GM12878 (cell line): ENCODE data around the gene CALY. TPM values are rescaled to one million over a fixed set of nuclear protein-coding genes. Genes with fewer than 3 reads are reported as not detected.

Experiments used
- ATAC-seq: fragments of 200-7000 bp; cut with Tn5 transposase; 3 replicates; pipeline ENCODE4 v1.9.1; 2020; ENCODE audit warnings: mild to moderate bottlenecking, moderate library complexity
- BruUV-seq: library from RNA; stranded (reverse); fragments of 400-500 nt; replicated peaks from 2 replicates; lab custom pipeline; 2021; lab: Mats Ljungman, UMichigan
- CTCF ChIA-PET: fragments of 300-600 bp; sonication (Branson Sonifier 250); formaldehyde crosslinking; extraction: SDS; loops from one replicate; lab custom pipeline; 2021; ENCODE audit warnings: inconsistent platforms; lab: Yijun Ruan, JAX
- POLR2A ChIA-PET: fragments of 350-600 bp; formaldehyde crosslinking; extraction: SDS; loops from one replicate; lab custom pipeline; 2021; ENCODE audit warnings: inconsistent platforms; lab: Charles Lee
- RAD21 ChIA-PET: fragments of 300-600 bp; sonication (Branson Sonifier 250); formaldehyde crosslinking; loops from one replicate; lab custom pipeline; 2023; ENCODE audit warnings: antibody characterized with exemption; ENCODE audit not compliant: unreplicated experiment; lab: Charles Lee
- SMC1A ChIA-PET: fragments of 300-600 bp; sonication (Branson Sonifier 250); formaldehyde crosslinking; loops from one replicate; lab custom pipeline; 2023; ENCODE audit not compliant: unreplicated experiment, uncharacterized antibody; lab: Charles Lee
- DNase-seq: peaks from one replicate; pipeline ENCODE4 v3.0.0-alpha.2; 2011; ENCODE audit warnings: low read depth, low spot score
- FAIRE-seq: peaks from 3 replicates; lab custom pipeline; 2011; peaks lifted over from hg19 to GRCh38; lab: Jason Lieb, UNC
- H2AFZ ChIP-seq: 2 replicates; pipeline ENCODE4 v1.6.0; 2011; ENCODE audit warnings: low read depth, low read length, control low read depth; ENCODE audit not compliant: control insufficient read depth
- H3K27ac ChIP-seq: 2 replicates; pipeline ENCODE4 v1.5.1; 2011; ENCODE audit warnings: control low read depth; ENCODE audit not compliant: control insufficient read depth, insufficient read depth
- H3K27me3 ChIP-seq, 2 experiments: replicated peaks in 1 of 2; 2 replicates each; pipeline versions ENCODE4 v1.6.0 to v1.6.1; 2011; ENCODE audit warnings: low read length in 1 of 2; ENCODE audit not compliant: control insufficient read depth in 2 of 2, insufficient read depth in 2 of 2
- H3K36me3 ChIP-seq, 2 experiments: 2 replicates each; pipeline ENCODE4 v1.5.1; 2011; ENCODE audit warnings: low read length in 1 of 2; ENCODE audit not compliant: control insufficient read depth in 2 of 2, insufficient read depth in 2 of 2
- H3K4me1 ChIP-seq: 2 replicates; pipeline ENCODE4 v1.6.1; 2011; ENCODE audit warnings: mild to moderate bottlenecking, low read length, moderate library complexity, mixed read lengths; ENCODE audit not compliant: control insufficient read depth, insufficient read depth
- H3K4me2 ChIP-seq: 2 replicates; pipeline ENCODE4 v1.6.0; 2011; ENCODE audit warnings: control low read depth; ENCODE audit not compliant: control insufficient read depth, insufficient read depth
- H3K4me3 ChIP-seq: fragments of 200-600 bp; sonication (generic); 2 replicates; pipeline ENCODE4 v1.5.1; 2016
- H3K79me2 ChIP-seq: 2 replicates; pipeline ENCODE4 v1.6.0; 2011; ENCODE audit warnings: low read length; ENCODE audit not compliant: control insufficient read depth, insufficient read depth
- H3K9ac ChIP-seq: 2 replicates; pipeline ENCODE4 v1.8.0; 2011; ENCODE audit warnings: low read length, control low read depth, mixed read lengths; ENCODE audit not compliant: control insufficient read depth, insufficient read depth
- H3K9me3 ChIP-seq: replicated peaks from 3 replicates; pipeline ENCODE4 v1.5.1; 2011; ENCODE audit warnings: mild to moderate bottlenecking, low read length; ENCODE audit not compliant: control insufficient read depth, insufficient read depth
- H4K20me1 ChIP-seq: 2 replicates; pipeline ENCODE4 v1.6.0; 2011; ENCODE audit not compliant: control insufficient read depth, insufficient read depth
- BCL11A ChIP-seq: IDR thresholded peaks from 2 replicates; pipeline ENCODE4 v1.6.1; 2011; ENCODE audit warnings: low read depth, low read length
- BMI1 ChIP-seq: fragments of 450-650 bp; IDR thresholded peaks from 2 replicates; pipeline ENCODE4 v1.6.1; 2016; ENCODE audit warnings: mild to moderate bottlenecking, moderate library complexity, borderline replicate concordance
- IRF4 ChIP-seq: IDR thresholded peaks from 2 replicates; pipeline ENCODE4 v1.6.1; 2011; ENCODE audit warnings: low read depth, low read length
- JUNB ChIP-seq: IDR thresholded peaks from 2 replicates; pipeline ENCODE4 v1.6.1; 2016; ENCODE audit warnings: antibody characterized with exemption, mild to moderate bottlenecking
- POU2F2 ChIP-seq: IDR thresholded peaks from 3 replicates; pipeline ENCODE4 v1.6.1; 2011; ENCODE audit warnings: low read depth, mild to moderate bottlenecking, low read length, borderline replicate concordance
- RUNX3 ChIP-seq: IDR thresholded peaks from 2 replicates; pipeline ENCODE4 v1.6.1; 2012; ENCODE audit warnings: low read length, inconsistent platforms
- SMARCA5 ChIP-seq: fragments of 450-650 bp; IDR thresholded peaks from 2 replicates; pipeline ENCODE4 v1.6.1; 2017; ENCODE audit warnings: mild to moderate bottlenecking
- ZNF274 ChIP-seq: IDR thresholded peaks from one replicate; pipeline ENCODE4 v1.8.0; 2011; ENCODE audit not compliant: insufficient read length, insufficient read depth
- ZNF622 ChIP-seq: fragments of 450-650 bp; IDR thresholded peaks from 2 replicates; pipeline ENCODE4 v1.6.1; 2017; ENCODE audit warnings: mild to moderate bottlenecking, inconsistent platforms
- WGBS: methylation state at CpG from one replicate; pipeline ENCODE4 v1.1.6; 2016; ENCODE audit warnings: low lambda C conversion rate; ENCODE audit not compliant: insufficient replicate concordance, insufficient coverage; ENCODE audit errors: missing lambda C conversion rate; 5-methylcytosine and 5-hydroxymethylcytosine counted together
- in situ Hi-C: fragments of 300-500 bp; cut with MboI; formaldehyde crosslinking; loops from 9 replicates; pipeline ENCODE4 v1.14.3; 2018; ENCODE audit warnings: mixed read lengths
- intact Hi-C: fragments of 100-400 bp; cut with micrococcal nuclease; formaldehyde crosslinking; loops from one replicate; pipeline ENCODE4 v1.14.2; 2022; ENCODE audit not compliant: unreplicated experiment
- polyA plus RNA-seq, 11 experiments: library from polyadenylated mRNA; depleted of rRNA in 4 of 11; unstranded in 6 of 11; stranded (reverse) in 5 of 11; fragments of >200 nt; fragmentation: Nextera tagmentation in 4 of 11; fragmentation: Illumina TruSeq in 1 of 11; extraction: Ambion mirVana in 4 of 11; extraction: Trizol in 1 of 11; gene quantifications; 1 replicate in 1 of 11; 2 replicates in 10 of 11; pipeline versions ENCODE4 v1.2.1 to v1.2.3, GENCODE V29; 2011 to 2016; ENCODE audit warnings: inconsistent platforms in 2 of 11, missing spikeins in 2 of 11, low read depth in 1 of 11
- total RNA-seq, 4 experiments: library from RNA; depleted of rRNA in 3 of 4; stranded (reverse); fragments of >200 nt in 3 of 4; fragmentation: Illumina TruSeq in 1 of 4; extraction: Trizol in 1 of 4; gene quantifications; 2 replicates each; pipeline versions ENCODE4 v1.2.1 to v1.2.3, GENCODE V29; 2013 to 2021
- TF ChIP-seq, protein P1 (sequence below): fragments of 450-650 bp; IDR thresholded peaks from 2 replicates; pipeline ENCODE4 v1.6.1; 2017; ENCODE audit warnings: mild to moderate bottlenecking, moderate library complexity
- TF ChIP-seq, protein P2 (sequence below): fragments of 450-650 bp; IDR thresholded peaks from 2 replicates; pipeline ENCODE4 v1.6.1; 2016; ENCODE audit warnings: mild to moderate bottlenecking
- TF ChIP-seq, protein P3 (sequence below): IDR thresholded peaks from 2 replicates; pipeline ENCODE4 v1.6.1; 2012; ENCODE audit warnings: low read depth, low read length, improper control_type of control experiment
- TF ChIP-seq, protein P4 (sequence below): fragments of 450-650 bp; IDR thresholded peaks from 2 replicates; pipeline ENCODE4 v1.6.1; 2017; ENCODE audit warnings: mild to moderate bottlenecking, moderate library complexity

Gene CALY
- total and polyA plus RNA-seq, 10 of the 15 experiments (the other 5 are each of a cell fraction or from before 2014, with no cell fraction given), result 0.07 TPM; not detected in 9

DNA sequence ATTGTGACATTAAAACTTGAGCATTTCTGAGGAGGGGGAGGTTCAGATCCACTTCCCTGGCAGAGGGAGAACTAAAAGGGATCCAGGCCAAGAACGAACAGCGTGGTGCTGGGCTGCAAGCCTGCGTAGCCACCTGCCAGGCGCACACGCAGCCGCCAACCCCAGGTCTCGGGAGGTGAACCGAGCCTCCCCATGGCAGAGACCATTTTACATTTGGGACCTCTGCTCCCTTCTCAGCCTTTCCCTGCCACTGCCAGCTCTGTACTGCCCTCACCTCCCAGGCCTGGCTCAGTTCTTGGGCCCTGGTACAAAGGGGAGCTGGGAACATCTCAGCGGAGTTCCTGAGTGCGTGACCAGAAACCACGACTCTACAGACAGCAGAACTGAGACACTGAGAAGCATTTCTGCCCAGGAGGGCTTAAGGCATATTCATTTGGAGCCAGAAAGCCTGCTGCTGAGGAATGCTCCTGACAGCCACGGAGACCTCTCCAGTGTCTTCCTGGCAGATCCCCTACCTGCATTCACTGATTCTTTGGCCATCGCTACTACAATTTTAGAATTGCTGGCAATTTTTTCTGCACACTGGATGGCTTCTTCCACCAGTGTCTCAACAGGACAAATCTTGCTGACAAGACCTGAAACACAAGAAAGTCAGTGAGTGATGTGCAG, 28.9 kb upstream of the CALY start:
- Histone ChIP-seq H3K9ac (no peak overlapping the region), H3K4me3 (no peak overlapping the region), H3K4me1 (peaks cover 18% of the 10 kb centered on the region), H3K27me3 (no peaks in the 10 kb centered on the region), H3K79me2 (no peaks in the 10 kb centered on the region), H3K9me3 (no peaks in the 10 kb centered on the region), H3K4me2 (no peak overlapping the region), H2AFZ (no peak overlapping the region), H4K20me1 (no peaks in the 10 kb centered on the region), H3K36me3 (peaks cover 5 to 13% of the 10 kb centered on the region in 2 experiments), H3K27ac (no peak overlapping the region)
- DNase-seq (no peak), FAIRE-seq (no peak), ATAC-seq (no peak)
- RAD21 ChIA-PET, result no interaction called here
- BruUV-seq, result no TSS peak
- CTCF ChIA-PET, result no interaction called here
- in situ Hi-C loops (no loop called here), intact Hi-C loops (no loop called here)
- WGBS, result 89% methylated on average over 13 of the region's 13 CpGs
- SMC1A ChIA-PET, result no interaction called here
- POLR2A ChIA-PET, result no interaction called here
- TF ChIP-seq ZNF622 (no peak), ZNF274 (no peak), RUNX3 (no peak), POU2F2 (no peak), BCL11A (no peak), IRF4 (no peak), JUNB (no peak), SMARCA5 (no peak), BMI1 (no peak)
- TF ChIP-seq, protein P1, sequence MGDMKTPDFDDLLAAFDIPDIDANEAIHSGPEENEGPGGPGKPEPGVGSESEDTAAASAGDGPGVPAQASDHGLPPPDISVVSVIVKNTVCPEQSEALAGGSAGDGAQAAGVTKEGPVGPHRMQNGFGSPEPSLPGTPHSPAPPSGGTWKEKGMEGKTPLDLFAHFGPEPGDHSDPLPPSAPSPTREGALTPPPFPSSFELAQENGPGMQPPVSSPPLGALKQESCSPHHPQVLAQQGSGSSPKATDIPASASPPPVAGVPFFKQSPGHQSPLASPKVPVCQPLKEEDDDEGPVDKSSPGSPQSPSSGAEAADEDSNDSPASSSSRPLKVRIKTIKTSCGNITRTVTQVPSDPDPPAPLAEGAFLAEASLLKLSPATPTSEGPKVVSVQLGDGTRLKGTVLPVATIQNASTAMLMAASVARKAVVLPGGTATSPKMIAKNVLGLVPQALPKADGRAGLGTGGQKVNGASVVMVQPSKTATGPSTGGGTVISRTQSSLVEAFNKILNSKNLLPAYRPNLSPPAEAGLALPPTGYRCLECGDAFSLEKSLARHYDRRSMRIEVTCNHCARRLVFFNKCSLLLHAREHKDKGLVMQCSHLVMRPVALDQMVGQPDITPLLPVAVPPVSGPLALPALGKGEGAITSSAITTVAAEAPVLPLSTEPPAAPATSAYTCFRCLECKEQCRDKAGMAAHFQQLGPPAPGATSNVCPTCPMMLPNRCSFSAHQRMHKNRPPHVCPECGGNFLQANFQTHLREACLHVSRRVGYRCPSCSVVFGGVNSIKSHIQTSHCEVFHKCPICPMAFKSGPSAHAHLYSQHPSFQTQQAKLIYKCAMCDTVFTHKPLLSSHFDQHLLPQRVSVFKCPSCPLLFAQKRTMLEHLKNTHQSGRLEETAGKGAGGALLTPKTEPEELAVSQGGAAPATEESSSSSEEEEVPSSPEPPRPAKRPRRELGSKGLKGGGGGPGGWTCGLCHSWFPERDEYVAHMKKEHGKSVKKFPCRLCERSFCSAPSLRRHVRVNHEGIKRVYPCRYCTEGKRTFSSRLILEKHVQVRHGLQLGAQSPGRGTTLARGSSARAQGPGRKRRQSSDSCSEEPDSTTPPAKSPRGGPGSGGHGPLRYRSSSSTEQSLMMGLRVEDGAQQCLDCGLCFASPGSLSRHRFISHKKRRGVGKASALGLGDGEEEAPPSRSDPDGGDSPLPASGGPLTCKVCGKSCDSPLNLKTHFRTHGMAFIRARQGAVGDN, result no peak
- TF ChIP-seq, protein P2, sequence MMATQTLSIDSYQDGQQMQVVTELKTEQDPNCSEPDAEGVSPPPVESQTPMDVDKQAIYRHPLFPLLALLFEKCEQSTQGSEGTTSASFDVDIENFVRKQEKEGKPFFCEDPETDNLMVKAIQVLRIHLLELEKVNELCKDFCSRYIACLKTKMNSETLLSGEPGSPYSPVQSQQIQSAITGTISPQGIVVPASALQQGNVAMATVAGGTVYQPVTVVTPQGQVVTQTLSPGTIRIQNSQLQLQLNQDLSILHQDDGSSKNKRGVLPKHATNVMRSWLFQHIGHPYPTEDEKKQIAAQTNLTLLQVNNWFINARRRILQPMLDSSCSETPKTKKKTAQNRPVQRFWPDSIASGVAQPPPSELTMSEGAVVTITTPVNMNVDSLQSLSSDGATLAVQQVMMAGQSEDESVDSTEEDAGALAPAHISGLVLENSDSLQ, result no peak
- TF ChIP-seq, protein P3, sequence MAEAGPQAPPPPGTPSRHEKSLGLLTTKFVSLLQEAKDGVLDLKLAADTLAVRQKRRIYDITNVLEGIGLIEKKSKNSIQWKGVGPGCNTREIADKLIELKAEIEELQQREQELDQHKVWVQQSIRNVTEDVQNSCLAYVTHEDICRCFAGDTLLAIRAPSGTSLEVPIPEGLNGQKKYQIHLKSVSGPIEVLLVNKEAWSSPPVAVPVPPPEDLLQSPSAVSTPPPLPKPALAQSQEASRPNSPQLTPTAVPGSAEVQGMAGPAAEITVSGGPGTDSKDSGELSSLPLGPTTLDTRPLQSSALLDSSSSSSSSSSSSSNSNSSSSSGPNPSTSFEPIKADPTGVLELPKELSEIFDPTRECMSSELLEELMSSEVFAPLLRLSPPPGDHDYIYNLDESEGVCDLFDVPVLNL, result no peak
- TF ChIP-seq, protein P4, sequence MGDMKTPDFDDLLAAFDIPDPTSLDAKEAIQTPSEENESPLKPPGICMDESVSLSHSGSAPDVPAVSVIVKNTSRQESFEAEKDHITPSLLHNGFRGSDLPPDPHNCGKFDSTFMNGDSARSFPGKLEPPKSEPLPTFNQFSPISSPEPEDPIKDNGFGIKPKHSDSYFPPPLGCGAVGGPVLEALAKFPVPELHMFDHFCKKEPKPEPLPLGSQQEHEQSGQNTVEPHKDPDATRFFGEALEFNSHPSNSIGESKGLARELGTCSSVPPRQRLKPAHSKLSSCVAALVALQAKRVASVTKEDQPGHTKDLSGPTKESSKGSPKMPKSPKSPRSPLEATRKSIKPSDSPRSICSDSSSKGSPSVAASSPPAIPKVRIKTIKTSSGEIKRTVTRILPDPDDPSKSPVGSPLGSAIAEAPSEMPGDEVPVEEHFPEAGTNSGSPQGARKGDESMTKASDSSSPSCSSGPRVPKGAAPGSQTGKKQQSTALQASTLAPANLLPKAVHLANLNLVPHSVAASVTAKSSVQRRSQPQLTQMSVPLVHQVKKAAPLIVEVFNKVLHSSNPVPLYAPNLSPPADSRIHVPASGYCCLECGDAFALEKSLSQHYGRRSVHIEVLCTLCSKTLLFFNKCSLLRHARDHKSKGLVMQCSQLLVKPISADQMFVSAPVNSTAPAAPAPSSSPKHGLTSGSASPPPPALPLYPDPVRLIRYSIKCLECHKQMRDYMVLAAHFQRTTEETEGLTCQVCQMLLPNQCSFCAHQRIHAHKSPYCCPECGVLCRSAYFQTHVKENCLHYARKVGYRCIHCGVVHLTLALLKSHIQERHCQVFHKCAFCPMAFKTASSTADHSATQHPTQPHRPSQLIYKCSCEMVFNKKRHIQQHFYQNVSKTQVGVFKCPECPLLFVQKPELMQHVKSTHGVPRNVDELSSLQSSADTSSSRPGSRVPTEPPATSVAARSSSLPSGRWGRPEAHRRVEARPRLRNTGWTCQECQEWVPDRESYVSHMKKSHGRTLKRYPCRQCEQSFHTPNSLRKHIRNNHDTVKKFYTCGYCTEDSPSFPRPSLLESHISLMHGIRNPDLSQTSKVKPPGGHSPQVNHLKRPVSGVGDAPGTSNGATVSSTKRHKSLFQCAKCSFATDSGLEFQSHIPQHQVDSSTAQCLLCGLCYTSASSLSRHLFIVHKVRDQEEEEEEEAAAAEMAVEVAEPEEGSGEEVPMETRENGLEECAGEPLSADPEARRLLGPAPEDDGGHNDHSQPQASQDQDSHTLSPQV, result no peak
